ENCODE data around the gene ZFPM1.

DNA sequence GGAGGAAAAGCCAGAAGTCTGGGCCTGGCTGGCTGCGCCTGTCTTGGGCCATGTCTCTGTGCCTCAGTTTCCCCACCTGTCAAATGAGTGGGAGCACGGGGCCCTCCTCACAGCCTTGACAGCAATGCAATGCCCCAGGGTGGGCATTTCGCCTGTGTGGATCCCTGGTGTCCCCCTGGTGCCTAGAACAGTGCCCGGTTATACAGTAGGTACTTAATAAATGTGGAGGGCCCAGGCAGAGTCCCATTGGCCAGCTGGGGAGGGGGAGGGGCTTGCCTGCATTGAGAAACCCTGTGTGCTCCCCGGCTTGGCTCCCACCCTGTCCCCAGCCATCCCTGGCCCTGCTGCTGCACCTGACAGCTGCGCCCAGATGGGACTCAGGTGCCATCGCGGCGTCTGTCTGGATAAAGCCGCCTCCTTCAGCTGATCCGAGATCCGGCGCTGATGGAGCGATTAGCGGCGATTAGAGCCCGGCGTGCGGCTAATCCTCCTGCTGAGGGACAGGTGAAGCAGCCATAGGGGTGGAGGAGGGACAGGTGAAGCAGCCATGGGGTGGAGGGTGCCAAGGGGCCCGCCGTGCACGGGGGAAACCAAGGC, 12.4 kb downstream of the ZFPM1 start:
- TF ChIP-seq CTCF (IDR thresholded peaks at IDR 0.05) (no peak), POLR2A (IDR thresholded peaks at IDR 0.05) (no peak)
